ENCODE measurements around the gene SEH1L.
"Not testable (repeated sequence)": the region's sequence is repeated elsewhere in the genome, so short reads cannot be mapped to it uniquely, and the experiment has no call there.

SEH1L gene

DNA sequence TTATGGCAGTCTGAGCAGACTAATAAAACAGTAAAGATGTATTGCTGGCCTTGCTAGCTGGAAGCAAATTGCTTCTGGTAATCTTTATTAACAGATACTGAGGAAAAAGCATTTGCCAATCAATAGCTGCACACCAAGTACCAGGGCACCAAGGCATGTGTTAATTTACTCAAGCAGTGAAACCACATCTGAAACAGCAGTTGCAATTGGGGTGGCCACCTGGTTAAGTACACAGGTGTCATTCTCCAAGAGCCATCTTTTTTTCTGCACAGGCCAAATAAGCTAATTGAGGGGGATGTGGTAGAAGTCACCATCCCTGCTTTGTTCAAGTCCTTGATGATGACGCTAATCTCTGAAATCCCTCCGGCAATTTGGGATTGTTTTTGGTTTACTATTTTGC is 8.6 kb upstream of the SEH1L start:
- H3K27ac ChIP-seq = no peak overlapping the region
- no peak for DNase-seq (ENCODE audit: low read depth, low spot score)

DNA sequence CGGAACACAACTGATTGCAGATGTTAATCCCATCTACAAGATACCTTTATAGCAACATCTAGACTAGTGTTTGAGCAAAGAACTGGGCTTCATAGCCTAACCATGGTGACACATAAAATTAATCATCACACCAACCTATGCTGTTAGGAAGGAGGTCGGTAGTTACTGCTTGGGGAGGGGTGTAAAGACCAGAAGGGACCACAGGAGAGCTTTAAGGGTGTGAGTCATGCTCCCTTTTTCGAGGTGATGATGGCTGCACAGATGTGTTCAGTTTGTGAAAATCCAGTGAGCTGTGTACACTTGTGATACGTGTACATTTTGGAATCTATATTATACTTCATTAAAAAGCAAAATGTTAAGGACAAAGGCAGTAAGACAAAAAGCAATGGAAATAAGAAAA is 4.6 kb upstream of the SEH1L start:
- H3K27ac ChIP-seq = no peak overlapping the region
- DNase-seq (ENCODE audit: low read depth, low spot score) = no peak

DNA sequence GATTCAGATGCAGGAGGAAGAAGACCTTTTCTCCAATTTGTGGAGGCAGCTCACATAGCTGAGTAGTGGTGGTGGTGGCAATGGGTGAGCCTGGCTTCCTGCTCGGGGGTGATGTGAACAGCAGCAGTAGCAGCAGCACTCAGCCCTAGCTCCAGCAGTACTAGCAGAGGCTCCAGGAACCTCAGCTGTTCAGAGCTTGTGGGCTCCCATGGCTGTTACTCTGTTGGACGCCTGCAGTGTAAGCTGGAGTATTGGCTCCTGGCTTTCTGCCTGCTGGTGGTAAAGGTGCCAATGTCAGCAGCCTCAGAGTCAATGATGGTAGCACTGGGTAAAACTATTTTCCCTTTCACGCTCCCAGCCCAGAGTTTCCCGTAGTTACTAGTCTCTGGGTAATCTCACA is 3.1 kb upstream of the SEH1L start:
- no peak overlapping the region for H3K27ac ChIP-seq
- no peak for DNase-seq (ENCODE audit: low read depth, low spot score)

DNA sequence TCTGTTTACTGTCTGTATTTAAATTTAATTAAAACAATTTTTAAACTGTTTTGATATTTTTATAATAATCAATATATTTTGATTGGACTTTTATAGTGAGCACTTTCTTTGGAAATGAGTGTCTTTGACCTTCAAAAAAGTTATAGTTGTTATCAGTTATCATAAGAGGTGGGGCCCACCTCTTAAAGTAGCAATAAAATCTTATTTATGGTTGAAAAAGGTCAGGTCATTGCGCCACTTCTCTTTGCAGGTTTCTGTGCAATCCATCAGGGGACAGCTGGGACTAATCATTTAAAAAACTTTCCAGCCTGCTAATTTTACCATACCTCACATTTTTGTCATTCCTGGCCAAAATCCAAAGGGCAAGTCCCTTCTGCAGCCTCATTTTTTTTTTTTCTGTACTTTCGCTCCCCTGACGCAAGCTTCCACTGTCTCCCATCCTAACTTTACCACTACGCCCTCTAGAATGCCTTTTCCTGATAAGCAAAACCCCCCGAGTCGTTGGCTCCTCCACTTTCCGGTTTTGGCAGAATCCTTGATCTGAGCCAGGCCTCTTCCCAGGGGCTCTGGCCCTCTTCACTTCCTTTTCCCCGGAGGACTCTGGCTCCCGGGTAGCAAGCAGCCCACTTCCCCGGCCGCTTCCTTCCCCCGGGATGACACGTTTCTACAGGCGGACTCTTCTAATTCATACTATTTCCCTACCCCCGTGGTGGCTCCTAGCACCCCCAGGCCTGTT is 1.1 kb upstream of the SEH1L start:
- no peak for DNase-seq (ENCODE audit: low read depth, low spot score)
- H3K27ac ChIP-seq = peak overlapping the region; percentile 95

DNA sequence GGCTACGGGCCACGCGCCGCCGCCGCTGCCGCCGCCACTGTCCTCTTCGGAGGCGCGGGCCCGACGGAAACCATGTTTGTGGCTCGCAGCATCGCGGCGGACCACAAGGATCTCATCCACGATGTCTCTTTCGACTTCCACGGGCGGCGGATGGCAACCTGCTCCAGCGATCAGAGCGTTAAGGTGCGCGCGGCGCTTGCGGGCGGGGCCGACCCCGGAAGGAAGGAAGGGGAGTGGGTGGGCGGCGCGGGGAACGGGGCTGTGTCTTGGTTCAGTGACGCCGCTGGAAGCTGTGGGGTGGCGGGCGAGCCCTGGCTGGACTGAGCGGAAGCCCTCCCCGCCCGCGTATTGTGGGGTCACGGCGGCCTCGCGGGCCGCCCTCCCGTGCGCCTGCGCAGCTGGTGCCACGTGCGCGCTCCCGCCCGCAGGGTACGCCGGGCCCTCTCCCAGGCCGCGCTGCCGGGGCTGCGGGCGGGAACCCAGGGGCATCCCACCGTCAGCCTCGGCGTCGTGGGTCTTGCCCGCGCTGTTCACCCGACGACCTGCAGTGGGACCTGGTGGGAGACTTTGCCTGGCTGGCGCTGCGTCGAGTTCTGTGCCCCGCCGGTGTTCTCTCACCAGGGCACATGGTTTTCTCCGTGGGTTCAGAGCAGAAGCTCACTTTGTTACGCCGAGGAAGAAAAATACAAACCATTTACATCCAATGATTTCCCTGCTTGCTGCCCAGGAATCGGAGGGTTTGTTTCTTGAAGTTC is 416 bp downstream of the SEH1L start:
- peak overlapping the region; percentile 95 for H3K27ac ChIP-seq
- peak; percentile 62 for DNase-seq (ENCODE audit: low read depth, low spot score)

DNA sequence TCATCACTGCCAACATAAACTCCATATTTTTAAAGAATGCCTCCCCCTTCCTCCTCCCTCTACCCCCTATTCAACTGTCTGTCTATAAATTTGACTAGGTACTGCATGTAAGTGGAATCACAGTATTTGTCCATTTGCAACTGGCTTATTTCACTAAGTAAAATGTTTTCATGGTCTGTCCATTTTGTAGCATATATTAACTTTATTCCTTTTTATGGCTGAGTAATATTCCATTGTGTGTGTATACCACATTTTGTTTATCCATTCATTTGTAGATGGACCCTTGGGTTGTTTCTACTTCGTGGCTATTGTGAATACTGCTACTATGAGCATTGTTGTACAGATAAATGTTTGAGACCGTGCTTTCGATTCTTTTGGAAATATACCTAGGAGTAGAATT is 10.7 kb downstream of the SEH1L start:
- no peak for DNase-seq (ENCODE audit: low read depth, low spot score)
- no peak overlapping the region for H3K27ac ChIP-seq

DNA sequence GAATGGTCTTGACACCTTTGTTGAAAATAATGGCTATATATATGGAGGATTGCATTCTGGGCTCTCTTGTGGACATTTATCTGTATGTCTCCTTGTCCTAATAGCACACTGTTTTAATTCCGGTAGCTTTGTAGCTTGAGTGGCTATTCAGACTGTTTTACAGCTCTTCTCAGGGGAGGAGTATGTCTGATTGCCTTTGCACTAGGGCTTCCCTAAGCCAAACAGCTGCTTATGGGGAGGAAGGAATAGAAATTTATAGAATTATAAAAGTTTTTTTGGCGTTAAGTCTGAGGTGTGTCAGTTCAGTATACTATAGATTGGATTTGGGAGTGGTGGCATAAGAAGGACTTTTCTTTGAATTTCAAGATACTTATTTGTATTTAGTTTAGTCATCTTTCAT is 12.6 kb downstream of the SEH1L start:
- no peak for DNase-seq (ENCODE audit: low read depth, low spot score)
- no peak overlapping the region for H3K27ac ChIP-seq

DNA sequence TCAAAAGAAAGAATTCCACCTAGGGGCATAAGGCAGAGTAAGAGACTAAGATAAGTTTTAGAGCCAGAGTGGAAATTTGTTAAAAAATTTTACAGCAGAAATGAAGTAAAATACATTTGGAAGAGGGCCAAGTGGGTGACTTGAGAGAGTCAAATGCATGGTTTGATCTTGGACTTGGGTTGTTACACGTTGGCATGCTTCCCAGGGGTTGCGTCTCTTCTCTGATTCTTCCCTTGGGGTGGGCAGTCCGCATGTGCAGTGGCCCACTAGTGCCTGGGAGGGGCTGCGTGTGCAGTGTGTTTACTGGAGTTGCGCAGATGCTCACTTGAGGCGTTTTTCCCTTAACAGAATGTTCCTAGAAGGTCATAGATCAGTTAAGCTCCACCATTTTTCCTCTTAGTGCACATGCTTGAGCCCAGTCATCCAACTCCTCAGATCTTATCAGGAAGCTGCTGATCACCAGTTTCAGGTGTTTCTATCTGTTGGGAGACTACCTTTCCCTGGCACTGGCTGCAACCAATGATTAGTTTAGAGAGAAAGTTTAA is 13.1 kb downstream of the SEH1L start:
- no peak overlapping the region for H3K27ac ChIP-seq
- no peak for DNase-seq (ENCODE audit: low read depth, low spot score)

DNA sequence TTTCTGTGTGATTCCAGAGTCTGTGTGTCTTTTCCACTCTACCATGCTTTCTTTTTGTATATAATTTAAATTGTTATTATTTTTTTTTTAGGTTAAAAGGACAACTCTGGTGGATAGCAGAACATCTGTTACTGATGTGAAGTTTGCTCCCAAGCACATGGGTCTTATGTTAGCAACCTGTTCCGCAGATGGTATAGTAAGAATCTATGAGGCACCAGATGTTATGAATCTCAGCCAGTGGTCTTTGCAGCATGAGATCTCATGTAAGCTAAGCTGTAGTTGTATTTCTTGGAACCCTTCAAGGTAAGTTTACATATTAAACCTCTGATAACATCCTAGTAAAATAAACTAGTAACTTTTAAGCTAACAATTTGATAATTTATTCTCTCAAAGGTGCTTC is 15.3 kb downstream of the SEH1L start:
- H3K27ac ChIP-seq = no peak overlapping the region
- DNase-seq (ENCODE audit: low read depth, low spot score) = no peak

DNA sequence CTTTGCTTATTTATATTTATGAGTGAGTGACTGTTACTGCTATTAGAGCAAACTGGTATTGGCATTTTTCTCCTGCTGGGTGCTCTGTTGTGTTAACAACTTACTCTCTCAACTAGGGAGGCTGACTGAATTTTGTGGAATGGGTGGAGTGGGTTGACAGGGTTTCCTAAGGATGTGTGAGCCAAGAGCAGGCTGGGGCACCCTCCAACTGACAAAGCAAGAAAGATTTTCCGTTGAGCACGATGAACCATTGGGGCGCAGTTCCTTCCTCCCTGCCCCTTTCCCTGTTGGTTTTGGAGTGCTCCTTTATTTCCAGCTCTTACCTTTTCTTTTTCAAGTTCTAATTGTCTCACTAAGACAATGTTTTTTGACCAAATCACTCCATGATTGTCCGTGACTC is 20.3 kb downstream of the SEH1L start:
- H3K27ac ChIP-seq = no peak overlapping the region
- no peak for DNase-seq (ENCODE audit: low read depth, low spot score)

DNA sequence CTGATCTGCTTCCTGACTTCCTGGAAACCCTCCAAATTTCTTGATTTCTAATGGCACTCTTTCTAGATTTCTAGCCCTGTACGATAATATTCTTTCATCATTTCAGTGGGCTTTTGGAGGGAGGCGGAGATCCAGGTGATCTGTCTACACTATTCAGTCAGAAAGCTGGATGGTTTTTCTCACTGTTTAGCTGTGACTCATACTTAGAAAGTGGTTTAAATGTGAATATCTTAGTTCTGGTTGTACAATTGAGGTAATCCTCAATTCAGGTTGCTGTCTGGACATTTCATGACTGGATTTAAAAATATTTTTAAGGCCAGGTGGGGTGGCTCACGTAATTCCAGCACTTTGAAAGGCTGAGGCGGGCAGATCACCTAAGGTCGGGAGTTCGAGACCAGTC is 20.8 kb downstream of the SEH1L start:
- DNase-seq (ENCODE audit: low read depth, low spot score) = no peak
- H3K27ac ChIP-seq = no peak overlapping the region

DNA sequence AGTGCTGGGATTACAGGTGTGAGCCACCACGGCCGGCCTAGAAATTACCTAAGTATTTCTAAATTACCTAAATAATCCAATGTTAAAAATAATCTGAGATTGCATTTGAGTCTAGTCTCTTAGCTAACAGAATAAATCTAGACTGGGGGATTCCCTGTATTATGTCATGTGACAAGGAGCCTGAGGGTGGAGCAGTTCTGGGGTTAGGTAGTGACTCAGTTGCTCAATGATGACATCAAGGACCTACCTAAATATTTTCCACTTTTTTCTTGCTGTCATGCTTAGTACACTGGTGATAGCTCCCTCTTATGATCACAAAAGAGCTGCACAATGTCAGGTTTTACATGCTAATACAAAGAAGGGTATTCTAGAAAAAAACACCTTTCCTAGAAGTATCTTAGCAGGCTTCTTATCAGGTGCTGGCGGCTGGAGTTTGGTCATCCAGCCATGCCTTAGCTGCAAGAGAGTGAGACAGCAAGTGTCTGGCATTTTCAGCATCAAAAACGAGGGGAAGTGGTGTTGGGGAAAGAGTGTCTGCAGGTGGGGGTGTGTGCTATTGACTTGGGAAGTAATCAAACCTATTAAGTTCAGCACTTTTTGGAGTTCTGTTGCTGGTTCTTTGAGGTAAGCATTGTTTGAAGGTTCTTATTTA is 25.9 kb downstream of the SEH1L start:
- DNase-seq (ENCODE audit: low read depth, low spot score) = no peak
- no peak overlapping the region for H3K27ac ChIP-seq

DNA sequence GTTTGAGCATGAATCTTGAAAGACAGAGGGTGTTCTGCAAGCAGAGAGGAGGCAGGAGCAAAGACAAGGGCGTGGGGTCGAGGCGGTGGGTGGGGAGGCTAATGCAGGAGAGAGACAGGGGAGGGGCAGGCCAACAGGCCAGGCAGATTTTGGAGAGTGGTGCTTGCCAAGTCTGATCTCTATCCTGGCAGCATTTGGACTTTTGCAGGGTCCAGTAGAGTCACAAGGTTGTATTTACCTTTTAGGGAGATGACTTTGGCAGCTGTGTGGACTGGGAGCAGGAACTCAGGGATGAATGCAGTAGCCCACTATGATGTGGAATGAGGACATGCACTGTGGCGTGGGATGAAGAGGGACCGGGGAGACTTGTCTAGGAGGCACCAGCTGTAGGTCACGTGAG is 27.7 kb downstream of the SEH1L start:
- no peak overlapping the region for H3K27ac ChIP-seq
- no peak for DNase-seq (ENCODE audit: low read depth, low spot score)

DNA sequence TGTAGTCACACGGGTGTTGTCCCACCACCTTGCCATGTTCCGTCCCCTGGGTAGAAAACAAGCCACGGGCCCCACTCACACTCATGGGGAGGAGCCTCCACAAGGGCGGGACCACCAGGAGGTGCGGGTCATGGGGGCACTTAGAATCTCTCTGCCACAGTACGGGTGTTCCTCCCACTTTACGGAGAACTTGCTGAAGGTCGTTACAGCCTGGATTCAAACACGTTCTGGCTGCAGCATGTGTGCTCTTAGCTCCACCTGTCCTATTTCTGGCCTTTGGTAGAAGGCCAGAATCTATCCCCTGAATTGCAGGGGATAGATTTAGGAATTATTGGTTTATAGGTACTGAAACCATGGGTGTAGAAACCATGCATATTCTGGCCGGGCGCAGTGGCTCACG is 28.5 kb downstream of the SEH1L start:
- peak overlapping the region; percentile 34 for H3K27ac ChIP-seq
- DNase-seq (ENCODE audit: low read depth, low spot score) = no peak

DNA sequence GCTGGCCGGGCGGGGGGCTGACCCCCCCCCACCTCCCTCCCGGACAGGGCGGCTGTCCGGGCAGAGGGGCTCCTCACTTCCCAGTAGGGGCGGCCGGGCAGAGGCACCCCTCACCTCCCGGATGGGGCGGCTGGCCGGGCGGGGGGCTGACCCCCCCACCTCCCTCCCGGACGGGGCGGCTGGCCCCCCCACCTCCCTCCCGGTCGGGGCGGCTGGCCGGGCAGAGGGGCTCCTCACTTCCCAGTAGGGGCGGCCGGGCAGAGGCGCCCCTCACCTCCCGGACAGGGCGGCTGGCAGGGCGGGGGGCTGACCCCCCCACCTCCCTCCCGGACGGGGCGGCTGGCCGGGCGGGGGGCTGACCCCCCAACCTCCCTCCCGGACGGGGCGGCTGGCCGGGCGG is 32.3 kb downstream of the SEH1L start:
- not testable (repeated sequence) for DNase-seq (ENCODE audit: low read depth, low spot score); H3K27ac ChIP-seq

DNA sequence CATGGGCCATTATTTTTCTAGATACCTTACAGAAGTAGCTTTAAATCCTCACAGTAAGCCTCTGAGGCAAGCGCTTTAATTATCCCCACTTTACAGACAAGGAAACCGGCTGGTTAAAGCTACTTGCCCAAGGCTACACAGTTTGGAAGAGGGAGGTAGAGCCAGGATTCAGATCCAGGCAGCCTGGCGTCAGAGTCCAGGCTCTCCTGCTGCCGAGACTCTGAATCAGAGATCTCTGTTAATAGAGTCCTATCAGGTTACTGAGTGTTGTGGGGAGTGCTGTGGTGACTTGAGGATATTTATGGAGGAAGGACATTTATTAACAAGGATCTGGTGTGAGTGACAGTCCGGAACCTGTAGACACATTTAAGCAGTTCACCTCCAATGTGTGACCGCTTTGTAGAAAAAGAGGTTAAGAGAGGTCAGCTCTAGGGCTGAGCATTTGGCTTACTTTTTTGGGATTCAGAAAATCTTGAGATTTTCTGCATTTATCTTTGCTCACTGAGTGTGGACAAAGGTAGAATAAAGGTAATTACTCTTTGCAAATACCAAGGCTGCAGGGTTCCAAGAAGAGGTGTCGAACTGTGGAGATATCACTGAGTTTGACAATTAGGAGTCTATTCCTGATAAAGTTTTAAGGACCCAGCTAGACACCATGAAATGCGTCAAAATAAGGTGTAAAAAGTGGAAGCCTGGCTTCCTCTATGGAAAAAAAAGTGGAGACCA is 41.7 kb downstream of the SEH1L start:
- no peak for DNase-seq (ENCODE audit: low read depth, low spot score)

DNA sequence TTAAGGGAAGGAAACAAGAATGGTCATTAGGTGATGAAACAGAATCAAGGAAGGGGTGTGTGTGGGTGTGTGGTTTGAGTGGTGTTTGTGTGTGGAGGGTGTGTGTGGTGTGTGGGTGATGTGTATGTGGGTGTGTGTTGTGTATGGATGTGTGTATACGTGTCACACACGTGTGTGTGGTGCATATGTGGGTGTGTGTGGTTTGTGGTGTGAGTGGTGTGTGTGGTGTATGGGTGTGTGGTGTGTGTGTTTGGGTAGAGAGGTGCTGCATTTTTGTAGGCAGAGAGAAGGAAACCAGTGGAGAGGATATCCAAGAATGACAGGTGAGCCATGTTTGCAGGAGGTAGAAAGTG is 42.3 kb downstream of the SEH1L start:
- DNase-seq (ENCODE audit: low read depth, low spot score) = no peak

More for the DNA sequence above, 41.7 kb downstream of the SEH1L start:
- peak overlapping the region; percentile 92 for H3K27ac ChIP-seq

DNA sequence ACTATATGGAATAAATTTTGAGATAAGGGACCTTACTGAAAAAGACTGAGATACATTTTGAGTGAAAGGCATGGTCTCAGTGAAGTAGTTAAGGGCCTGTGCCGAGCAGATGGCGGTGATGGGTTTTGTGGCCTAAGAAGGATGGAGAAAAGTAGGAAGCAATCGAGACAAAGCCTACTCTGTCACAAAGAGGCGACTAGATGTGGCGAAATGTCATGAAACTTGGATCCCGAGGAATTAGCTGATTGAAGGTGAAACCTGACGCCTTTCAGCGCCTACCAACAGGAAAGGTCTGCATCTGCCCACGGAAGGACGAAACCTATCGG is 42.8 kb downstream of the SEH1L start:
- DNase-seq (ENCODE audit: low read depth, low spot score) = no peak
- H3K27ac ChIP-seq = peak overlapping the region; percentile 92

More for the DNA sequence above, 42.3 kb downstream of the SEH1L start:
- peak overlapping the region; percentile 92 for H3K27ac ChIP-seq

DNA sequence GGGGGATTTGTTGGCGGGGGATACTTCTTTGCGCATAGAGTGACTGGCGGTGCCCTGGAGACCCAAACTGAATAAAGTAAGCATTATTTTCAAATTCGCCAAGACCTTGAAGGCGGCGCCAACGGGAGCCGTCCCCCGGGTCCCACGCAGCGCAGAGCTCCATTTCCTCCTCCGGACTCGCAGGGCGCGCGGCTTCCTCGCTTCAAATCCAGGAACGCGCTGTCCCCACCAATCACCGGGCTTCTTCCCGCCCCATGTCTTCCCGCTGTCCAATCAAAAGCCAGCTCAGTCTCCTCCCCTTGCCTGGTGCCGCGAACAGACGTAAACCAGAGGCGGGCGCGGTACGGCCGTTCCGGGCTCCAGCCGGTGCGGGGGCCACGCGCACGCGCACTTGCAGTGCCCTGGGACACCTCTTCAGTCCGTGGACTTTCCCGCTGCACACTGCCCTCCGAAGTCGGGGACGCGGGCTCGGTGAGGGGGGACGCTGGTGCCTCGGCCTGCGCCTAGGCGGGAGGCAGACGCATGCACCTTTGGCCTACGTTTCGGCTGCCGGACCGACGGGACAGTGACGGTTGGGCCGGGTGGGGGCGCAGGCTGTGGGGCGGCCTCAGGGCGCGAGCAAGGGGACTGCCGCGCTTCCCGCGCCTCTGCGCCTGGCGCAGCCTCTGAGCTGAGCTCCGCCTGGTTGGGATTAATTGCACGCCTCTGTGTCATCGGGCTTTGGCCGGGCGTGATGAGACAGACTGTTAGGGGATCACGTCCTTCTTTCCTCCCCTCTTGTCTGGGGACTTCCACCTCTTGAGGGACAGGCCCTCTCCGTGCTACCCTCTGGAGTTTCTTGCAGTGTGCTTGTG is 43.4 kb downstream of the SEH1L start, which contains the start of gene CEP192:
Gene CEP192 (plus strand): TSS at position 396 of the 854 bp plus-strand sequence. CDS start 8,063 bp downstream, outside the sequence.
- DNase-seq (ENCODE audit: low read depth, low spot score) = peak; percentile 89
- peak within 1 kb of the TSS; percentile 92 for H3K27ac ChIP-seq

DNA sequence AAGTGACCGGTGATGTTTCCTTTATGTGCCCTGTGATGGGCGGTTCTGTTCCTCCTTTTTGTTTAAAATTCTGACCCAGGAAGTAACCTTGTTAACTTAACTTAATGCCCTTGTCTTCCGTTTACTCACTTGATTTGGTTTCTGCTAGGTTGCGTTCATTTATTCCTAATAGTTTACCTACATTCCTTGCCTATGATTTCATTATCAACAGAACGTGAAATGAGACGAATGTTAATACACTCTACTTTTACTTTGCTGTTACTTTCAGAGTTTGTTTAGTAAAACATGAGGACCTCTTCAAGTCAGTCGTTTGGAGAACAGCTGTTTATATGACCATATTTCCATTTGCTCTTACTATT is 44.0 kb downstream of the SEH1L start:
- H3K27ac ChIP-seq = peak overlapping the region; percentile 92

More for the DNA sequence above, 44.0 kb downstream of the SEH1L start:
- peak; percentile 10 for DNase-seq (ENCODE audit: low read depth, low spot score)
